GM19025 (cell line): ENCODE data around the gene UROS.

Experiments
- ATAC-seq: cut with Tn5 transposase; IDR thresholded peaks from one replicate; pipeline ENCODE4 v1.9.1; 2021; ENCODE audit warnings: mild to moderate bottlenecking, low read depth, moderate library complexity; ENCODE audit not compliant: unreplicated experiment

Gene UROS

GRCh38 chr10:125795128-125795527 is 27.9 kb downstream of the UROS start:
- no peak for ATAC-seq

- ATAC-seq: no peak
Measured at GRCh38 chr10:125792342-125793300, 30.4 kb downstream of the UROS start.

- no peak for ATAC-seq
Measured at GRCh38 chr10:125788156-125789034, 34.7 kb downstream of the UROS start.

- no peak for ATAC-seq
Measured at GRCh38 chr10:125785791-125786190, 37.3 kb downstream of the UROS start.

GRCh38 chr10:125783957-125784356 is 39.1 kb downstream of the UROS start:
- ATAC-seq: peak; percentile 71

GRCh38 chr10:125783408-125783807 is 39.6 kb downstream of the UROS start:
- no peak for ATAC-seq

GRCh38 chr10:125782616-125783015 is 40.4 kb downstream of the UROS start:
- no peak for ATAC-seq

- ATAC-seq: no peak
Measured at GRCh38 chr10:125782054-125782453, 41.0 kb downstream of the UROS start.

- ATAC-seq: no peak
Measured at GRCh38 chr10:125781374-125781773, 41.7 kb downstream of the UROS start.

GRCh38 chr10:125779403-125780327 is 43.4 kb downstream of the UROS start:
- ATAC-seq: no peak

- no peak for ATAC-seq
Measured at GRCh38 chr10:125778556-125778955, 44.5 kb downstream of the UROS start.

- ATAC-seq: no peak
Measured at GRCh38 chr10:125777806-125778205, 45.3 kb downstream of the UROS start.

- ATAC-seq: no peak
Measured at GRCh38 chr10:125775491-125776106, 47.5 kb downstream of the UROS start, which contains the start of gene MMP21. Gene MMP21, minus strand, starts transcription at chr10:125775821. Its CDS starts 0 bp downstream, at chr10:125775821.

GRCh38 chr10:125774581-125775191 is 48.4 kb downstream of the UROS start:
- ATAC-seq: no peak

GRCh38 chr10:125773687-125774543 is 49.1 kb downstream of the UROS start:
- no peak for ATAC-seq

- ATAC-seq: no peak
Measured at GRCh38 chr10:125772864-125773180, 50.2 kb downstream of the UROS start.

- no peak for ATAC-seq
Measured at GRCh38 chr10:125772112-125772863, 50.8 kb downstream of the UROS start.

- ATAC-seq: no peak
Measured at GRCh38 chr10:125770844-125771243, 52.2 kb downstream of the UROS start.
